GM12878 (cell line): Measurements from ENCODE around the gene SLC6A3. TPM values are rescaled to one million over a fixed set of nuclear protein-coding genes. Genes with fewer than 3 reads are reported as not detected.

ENCODE experiments used
- ATAC-seq: fragments of 200-7000 bp; cut with Tn5 transposase; 3 replicates; pipeline ENCODE4 v1.9.1; 2020; ENCODE audit warnings: mild to moderate bottlenecking, moderate library complexity
- BruUV-seq: library from RNA; stranded (reverse); fragments of 400-500 nt; replicated peaks from 2 replicates; lab custom pipeline; 2021; lab: Mats Ljungman, UMichigan
- CTCF ChIA-PET: fragments of 300-600 bp; sonication (Branson Sonifier 250); formaldehyde crosslinking; extraction: SDS; loops from one replicate; lab custom pipeline; 2021; ENCODE audit warnings: inconsistent platforms; lab: Yijun Ruan, JAX
- POLR2A ChIA-PET: fragments of 350-600 bp; formaldehyde crosslinking; extraction: SDS; loops from one replicate; lab custom pipeline; 2021; ENCODE audit warnings: inconsistent platforms; lab: Charles Lee
- RAD21 ChIA-PET: fragments of 300-600 bp; sonication (Branson Sonifier 250); formaldehyde crosslinking; loops from one replicate; lab custom pipeline; 2023; ENCODE audit warnings: antibody characterized with exemption; ENCODE audit not compliant: unreplicated experiment; lab: Charles Lee
- SMC1A ChIA-PET: fragments of 300-600 bp; sonication (Branson Sonifier 250); formaldehyde crosslinking; loops from one replicate; lab custom pipeline; 2023; ENCODE audit not compliant: unreplicated experiment, uncharacterized antibody; lab: Charles Lee
- DNase-seq: peaks from one replicate; pipeline ENCODE4 v3.0.0-alpha.2; 2011; ENCODE audit warnings: low read depth, low spot score
- FAIRE-seq: peaks from 3 replicates; lab custom pipeline; 2011; peaks lifted over from hg19 to GRCh38; lab: Jason Lieb, UNC
- H2AFZ ChIP-seq: 2 replicates; pipeline ENCODE4 v1.6.0; 2011; ENCODE audit warnings: low read depth, low read length, control low read depth; ENCODE audit not compliant: control insufficient read depth
- H3K27ac ChIP-seq: 2 replicates; pipeline ENCODE4 v1.5.1; 2011; ENCODE audit warnings: control low read depth; ENCODE audit not compliant: control insufficient read depth, insufficient read depth
- H3K27me3 ChIP-seq, 2 experiments: replicated peaks in 1 of 2; 2 replicates each; pipeline versions ENCODE4 v1.6.0 to v1.6.1; 2011; ENCODE audit warnings: low read length in 1 of 2; ENCODE audit not compliant: control insufficient read depth in 2 of 2, insufficient read depth in 2 of 2
- H3K36me3 ChIP-seq, 2 experiments: 2 replicates each; pipeline ENCODE4 v1.5.1; 2011; ENCODE audit warnings: low read length in 1 of 2; ENCODE audit not compliant: control insufficient read depth in 2 of 2, insufficient read depth in 2 of 2
- H3K4me1 ChIP-seq: 2 replicates; pipeline ENCODE4 v1.6.1; 2011; ENCODE audit warnings: mild to moderate bottlenecking, low read length, moderate library complexity, mixed read lengths; ENCODE audit not compliant: control insufficient read depth, insufficient read depth
- H3K4me2 ChIP-seq: 2 replicates; pipeline ENCODE4 v1.6.0; 2011; ENCODE audit warnings: control low read depth; ENCODE audit not compliant: control insufficient read depth, insufficient read depth
- H3K4me3 ChIP-seq: fragments of 200-600 bp; sonication (generic); 2 replicates; pipeline ENCODE4 v1.5.1; 2016
- H3K79me2 ChIP-seq: 2 replicates; pipeline ENCODE4 v1.6.0; 2011; ENCODE audit warnings: low read length; ENCODE audit not compliant: control insufficient read depth, insufficient read depth
- H3K9ac ChIP-seq: 2 replicates; pipeline ENCODE4 v1.8.0; 2011; ENCODE audit warnings: low read length, control low read depth, mixed read lengths; ENCODE audit not compliant: control insufficient read depth, insufficient read depth
- H3K9me3 ChIP-seq: replicated peaks from 3 replicates; pipeline ENCODE4 v1.5.1; 2011; ENCODE audit warnings: mild to moderate bottlenecking, low read length; ENCODE audit not compliant: control insufficient read depth, insufficient read depth
- H4K20me1 ChIP-seq: 2 replicates; pipeline ENCODE4 v1.6.0; 2011; ENCODE audit not compliant: control insufficient read depth, insufficient read depth
- POLR2A ChIP-seq: IDR thresholded peaks from 2 replicates; pipeline ENCODE4 v1.6.1; 2011; ENCODE audit warnings: low read depth, mild to moderate bottlenecking, low read length
- POLR2AphosphoS2 ChIP-seq: IDR thresholded peaks from 2 replicates; pipeline ENCODE4 v1.6.1; 2011; ENCODE audit warnings: low read depth, mild to moderate bottlenecking, low read length, improper control_type of control experiment, moderate library complexity
- WGBS: methylation state at CpG from one replicate; pipeline ENCODE4 v1.1.6; 2016; ENCODE audit warnings: low lambda C conversion rate; ENCODE audit not compliant: insufficient replicate concordance, insufficient coverage; ENCODE audit errors: missing lambda C conversion rate; 5-methylcytosine and 5-hydroxymethylcytosine counted together
- in situ Hi-C: fragments of 300-500 bp; cut with MboI; formaldehyde crosslinking; loops from 9 replicates; pipeline ENCODE4 v1.14.3; 2018; ENCODE audit warnings: mixed read lengths
- intact Hi-C: fragments of 100-400 bp; cut with micrococcal nuclease; formaldehyde crosslinking; loops from one replicate; pipeline ENCODE4 v1.14.2; 2022; ENCODE audit not compliant: unreplicated experiment
- polyA plus RNA-seq, 11 experiments: library from polyadenylated mRNA; depleted of rRNA in 4 of 11; unstranded in 6 of 11; stranded (reverse) in 5 of 11; fragments of >200 nt; fragmentation: Nextera tagmentation in 4 of 11; fragmentation: Illumina TruSeq in 1 of 11; extraction: Ambion mirVana in 4 of 11; extraction: Trizol in 1 of 11; gene quantifications; 1 replicate in 1 of 11; 2 replicates in 10 of 11; pipeline versions ENCODE4 v1.2.1 to v1.2.3, GENCODE V29; 2011 to 2016; ENCODE audit warnings: inconsistent platforms in 2 of 11, missing spikeins in 2 of 11, low read depth in 1 of 11
- total RNA-seq, 4 experiments: library from RNA; depleted of rRNA in 3 of 4; stranded (reverse); fragments of >200 nt in 3 of 4; fragmentation: Illumina TruSeq in 1 of 4; extraction: Trizol in 1 of 4; gene quantifications; 2 replicates each; pipeline versions ENCODE4 v1.2.1 to v1.2.3, GENCODE V29; 2013 to 2021
- TF ChIP-seq, protein P1 (sequence below): fragments of 450-650 bp; IDR thresholded peaks from 2 replicates; pipeline ENCODE4 v1.6.1; 2017; ENCODE audit warnings: low read depth, mild to moderate bottlenecking, moderate library complexity
- TF ChIP-seq, protein P2 (sequence below): fragments of 450-650 bp; formaldehyde crosslinking; IDR thresholded peaks from 2 replicates; pipeline ENCODE4 v1.4.0; 2020; ENCODE audit warnings: mild to moderate bottlenecking, moderate library complexity

The SLC6A3 gene
- total and polyA plus RNA-seq, 10 of the 15 experiments (the other 5 are each of a cell fraction or from before 2014, with no cell fraction given) = 0.01 TPM; not detected in 9

DNA sequence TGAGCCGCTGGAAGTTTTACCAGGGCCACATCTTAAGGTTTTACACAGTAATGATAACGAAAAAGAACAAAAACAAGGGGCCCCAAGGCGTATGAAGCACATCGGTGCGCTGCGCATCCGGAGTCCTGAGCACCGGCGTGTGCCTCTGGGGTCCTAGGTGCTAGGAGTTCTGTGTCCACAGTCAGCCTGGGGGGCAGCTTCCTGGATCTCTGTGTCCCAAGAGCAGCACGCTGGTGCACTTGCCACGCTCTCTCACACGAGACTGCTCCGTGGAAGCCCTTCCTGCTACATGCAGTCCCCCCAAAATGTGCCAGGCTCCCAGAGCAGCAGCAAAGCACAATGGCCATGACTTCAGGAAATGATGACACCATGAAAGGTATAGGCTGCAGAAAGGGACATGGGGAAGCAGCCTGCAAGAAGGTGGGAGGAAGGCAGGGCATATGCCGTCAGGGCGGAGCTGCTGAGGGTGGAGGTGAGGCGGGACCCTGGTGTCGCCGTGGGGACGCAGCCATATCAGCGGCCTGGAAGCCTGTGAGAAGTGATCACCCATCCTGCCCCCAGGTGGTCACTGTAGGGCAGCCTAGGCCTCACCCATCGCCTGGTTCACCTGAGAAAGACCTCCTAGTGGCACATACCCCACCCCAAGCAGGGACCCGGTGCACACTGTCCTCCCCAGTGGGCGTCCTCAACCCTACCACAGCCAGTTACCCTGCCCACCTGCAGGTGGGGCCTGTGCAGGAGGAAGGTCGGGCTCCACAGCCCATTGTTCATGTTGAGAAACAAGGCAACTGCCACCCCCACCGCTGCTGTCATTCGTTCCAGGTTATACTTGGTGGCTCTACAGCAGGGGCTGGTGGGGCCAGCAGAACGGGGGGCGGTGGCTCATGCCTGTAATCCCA is 23.6 kb upstream of the SLC6A3 start:
- Histone ChIP-seq H3K9me3 (no peaks in the 10 kb centered on the region; the same call in 2 of the 3 replicates), H3K4me1 (no peaks in the 10 kb centered on the region), H4K20me1 (no peaks in the 10 kb centered on the region), H3K79me2 (no peaks in the 10 kb centered on the region), H3K36me3 (peaks cover 20 to 59% of the 10 kb centered on the region in 2 experiments), H3K4me2 (no peak overlapping the region), H3K9ac (no peak overlapping the region), H3K27ac (no peak overlapping the region), H3K4me3 (no peak overlapping the region), H2AFZ (no peak overlapping the region), H3K27me3 (no peaks in the 10 kb centered on the region)
- no peak for FAIRE-seq
- RAD21 ChIA-PET = interaction anchor here (0.9 to 1.0 kb wide), 2 partner anchors 16 to 29 kb away, joined by 3 read pairs; no protein-coding TSS in a partner anchor
- BruUV-seq = no TSS peak
- TF ChIP-seq, protein P1, sequence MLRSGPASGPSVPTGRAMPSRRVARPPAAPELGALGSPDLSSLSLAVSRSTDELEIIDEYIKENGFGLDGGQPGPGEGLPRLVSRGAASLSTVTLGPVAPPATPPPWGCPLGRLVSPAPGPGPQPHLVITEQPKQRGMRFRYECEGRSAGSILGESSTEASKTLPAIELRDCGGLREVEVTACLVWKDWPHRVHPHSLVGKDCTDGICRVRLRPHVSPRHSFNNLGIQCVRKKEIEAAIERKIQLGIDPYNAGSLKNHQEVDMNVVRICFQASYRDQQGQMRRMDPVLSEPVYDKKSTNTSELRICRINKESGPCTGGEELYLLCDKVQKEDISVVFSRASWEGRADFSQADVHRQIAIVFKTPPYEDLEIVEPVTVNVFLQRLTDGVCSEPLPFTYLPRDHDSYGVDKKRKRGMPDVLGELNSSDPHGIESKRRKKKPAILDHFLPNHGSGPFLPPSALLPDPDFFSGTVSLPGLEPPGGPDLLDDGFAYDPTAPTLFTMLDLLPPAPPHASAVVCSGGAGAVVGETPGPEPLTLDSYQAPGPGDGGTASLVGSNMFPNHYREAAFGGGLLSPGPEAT = no peak
- TF ChIP-seq POLR2A (peak; percentile 17; the same call in 1 of the 2 replicates), POLR2AphosphoS2 (peak; percentile 18; the same call in 1 of the 2 replicates)
- TF ChIP-seq, protein P2, sequence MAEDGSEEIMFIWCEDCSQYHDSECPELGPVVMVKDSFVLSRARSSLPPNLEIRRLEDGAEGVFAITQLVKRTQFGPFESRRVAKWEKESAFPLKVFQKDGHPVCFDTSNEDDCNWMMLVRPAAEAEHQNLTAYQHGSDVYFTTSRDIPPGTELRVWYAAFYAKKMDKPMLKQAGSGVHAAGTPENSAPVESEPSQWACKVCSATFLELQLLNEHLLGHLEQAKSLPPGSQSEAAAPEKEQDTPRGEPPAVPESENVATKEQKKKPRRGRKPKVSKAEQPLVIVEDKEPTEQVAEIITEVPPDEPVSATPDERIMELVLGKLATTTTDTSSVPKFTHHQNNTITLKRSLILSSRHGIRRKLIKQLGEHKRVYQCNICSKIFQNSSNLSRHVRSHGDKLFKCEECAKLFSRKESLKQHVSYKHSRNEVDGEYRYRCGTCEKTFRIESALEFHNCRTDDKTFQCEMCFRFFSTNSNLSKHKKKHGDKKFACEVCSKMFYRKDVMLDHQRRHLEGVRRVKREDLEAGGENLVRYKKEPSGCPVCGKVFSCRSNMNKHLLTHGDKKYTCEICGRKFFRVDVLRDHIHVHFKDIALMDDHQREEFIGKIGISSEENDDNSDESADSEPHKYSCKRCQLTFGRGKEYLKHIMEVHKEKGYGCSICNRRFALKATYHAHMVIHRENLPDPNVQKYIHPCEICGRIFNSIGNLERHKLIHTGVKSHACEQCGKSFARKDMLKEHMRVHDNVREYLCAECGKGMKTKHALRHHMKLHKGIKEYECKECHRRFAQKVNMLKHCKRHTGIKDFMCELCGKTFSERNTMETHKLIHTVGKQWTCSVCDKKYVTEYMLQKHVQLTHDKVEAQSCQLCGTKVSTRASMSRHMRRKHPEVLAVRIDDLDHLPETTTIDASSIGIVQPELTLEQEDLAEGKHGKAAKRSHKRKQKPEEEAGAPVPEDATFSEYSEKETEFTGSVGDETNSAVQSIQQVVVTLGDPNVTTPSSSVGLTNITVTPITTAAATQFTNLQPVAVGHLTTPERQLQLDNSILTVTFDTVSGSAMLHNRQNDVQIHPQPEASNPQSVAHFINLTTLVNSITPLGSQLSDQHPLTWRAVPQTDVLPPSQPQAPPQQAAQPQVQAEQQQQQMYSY (CRISPR knock-in tag) = no peak
- POLR2A ChIA-PET = no interaction called here
- no peak for ATAC-seq
- in situ Hi-C loops (no loop called here), intact Hi-C loops (no loop called here)
- no peak for DNase-seq
- 93% methylated on average over 26 of the region's 28 CpGs for WGBS
- CTCF ChIA-PET = interaction anchor here (0.7 to 1.4 kb wide), 2 partner anchors 125 to 176 kb away, joined by 3 to 5 read pairs; no protein-coding TSS in a partner anchor
- SMC1A ChIA-PET = interaction anchor here (0.6 to 1.8 kb wide), 2 partner anchors 10 to 16 kb away, joined by 3 to 7 read pairs; no protein-coding TSS in a partner anchor
